Left ventricle myocardium inferior (tissue), 1 donor: Measurements from ENCODE around the gene RNF182. TPM values are rescaled to one million over a fixed set of nuclear protein-coding genes. Genes with fewer than 3 reads are reported as not detected.

Experiments
- DNase-seq: peaks from one replicate; pipeline ENCODE4 v3.0.0-alpha.2; 2020
- H3K27ac ChIP-seq: fragments of 200-600 bp; replicated peaks from 2 replicates; pipeline ENCODE4 v1.8.0; 2021
- H3K27me3 ChIP-seq: fragments of 200-600 bp; 2 replicates; pipeline ENCODE4 v1.8.0; 2021; ENCODE audit warnings: low read depth
- H3K36me3 ChIP-seq: fragments of 200-600 bp; 2 replicates; pipeline ENCODE4 v1.8.0; 2021
- H3K4me1 ChIP-seq: fragments of 200-600 bp; 2 replicates; pipeline ENCODE4 v1.8.0; 2021
- H3K4me3 ChIP-seq: fragments of 200-600 bp; 2 replicates; pipeline ENCODE4 v1.8.0; 2021; ENCODE audit warnings: mild to moderate bottlenecking, moderate library complexity
- H3K9me3 ChIP-seq: fragments of 200-600 bp; replicated peaks from 2 replicates; pipeline ENCODE4 v1.8.0; 2021
- intact Hi-C: fragments of 100-400 bp; cut with micrococcal nuclease; formaldehyde crosslinking; loops from one replicate; pipeline ENCODE4 v1.11.0; 2022
- total RNA-seq: library from RNA; stranded (reverse); fragmentation: NEBNext Ultra II Directional; extraction: Animal tissue kit (Norgen Biotek cat#: 25700); gene quantifications from one replicate; pipeline ENCODE4 v1.2.1, GENCODE V29; 2021
- TF ChIP-seq, protein P1 (sequence below): fragments of 200-600 bp; IDR thresholded peaks from 2 replicates; pipeline ENCODE4 v1.8.0; 2021; ENCODE audit warnings: antibody characterized with exemption, mild to moderate bottlenecking, borderline replicate concordance
- donor health status: DM: no; HTN: yes; CAD: no; lungs with severe emphysema.

Gene RNF182
- total RNA-seq, 1 donor from 2014 or later: not detected

DNA sequence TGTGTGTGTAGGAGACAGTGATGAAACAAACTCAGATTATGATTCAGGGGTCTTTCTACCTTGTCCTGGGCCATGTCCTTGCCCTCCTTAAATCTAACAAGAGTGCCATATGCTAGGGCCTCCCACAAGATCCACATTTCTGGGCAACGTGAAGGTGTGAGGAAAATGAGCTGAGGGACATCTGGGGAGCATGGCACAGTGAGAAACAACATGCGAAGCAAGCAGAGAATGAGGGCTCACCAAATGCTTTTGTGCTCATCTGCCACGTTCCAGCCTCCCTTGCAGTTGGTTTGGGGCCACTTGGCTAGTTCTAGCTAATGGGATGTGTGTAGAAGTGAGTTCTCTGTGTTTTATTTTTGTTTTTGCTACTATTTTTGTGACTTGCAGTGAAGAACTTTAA, 21.4 kb upstream of the RNF182 start:
- Histone ChIP-seq H3K4me1 (no peaks in the 10 kb centered on the region), H3K9me3 (no peaks in the 10 kb centered on the region), H3K4me3 (no peak overlapping the region), H3K36me3 (no peaks in the 10 kb centered on the region), H3K27ac (no peak overlapping the region), H3K27me3 (peaks cover 84% of the 10 kb centered on the region)
- intact Hi-C loops: no loop called here
- no peak for DNase-seq
- TF ChIP-seq, protein P1, sequence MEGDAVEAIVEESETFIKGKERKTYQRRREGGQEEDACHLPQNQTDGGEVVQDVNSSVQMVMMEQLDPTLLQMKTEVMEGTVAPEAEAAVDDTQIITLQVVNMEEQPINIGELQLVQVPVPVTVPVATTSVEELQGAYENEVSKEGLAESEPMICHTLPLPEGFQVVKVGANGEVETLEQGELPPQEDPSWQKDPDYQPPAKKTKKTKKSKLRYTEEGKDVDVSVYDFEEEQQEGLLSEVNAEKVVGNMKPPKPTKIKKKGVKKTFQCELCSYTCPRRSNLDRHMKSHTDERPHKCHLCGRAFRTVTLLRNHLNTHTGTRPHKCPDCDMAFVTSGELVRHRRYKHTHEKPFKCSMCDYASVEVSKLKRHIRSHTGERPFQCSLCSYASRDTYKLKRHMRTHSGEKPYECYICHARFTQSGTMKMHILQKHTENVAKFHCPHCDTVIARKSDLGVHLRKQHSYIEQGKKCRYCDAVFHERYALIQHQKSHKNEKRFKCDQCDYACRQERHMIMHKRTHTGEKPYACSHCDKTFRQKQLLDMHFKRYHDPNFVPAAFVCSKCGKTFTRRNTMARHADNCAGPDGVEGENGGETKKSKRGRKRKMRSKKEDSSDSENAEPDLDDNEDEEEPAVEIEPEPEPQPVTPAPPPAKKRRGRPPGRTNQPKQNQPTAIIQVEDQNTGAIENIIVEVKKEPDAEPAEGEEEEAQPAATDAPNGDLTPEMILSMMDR: no peak

- peaks cover 52% of the 10 kb centered on the region for H3K27me3 ChIP-seq
- no peaks in the 10 kb centered on the region for H3K9me3 ChIP-seq
- no peaks in the 10 kb centered on the region for H3K4me1 ChIP-seq
- TF ChIP-seq, protein P1: no peak
- intact Hi-C loops: no loop called here
- no peak overlapping the region for H3K4me3 ChIP-seq
- H3K36me3 ChIP-seq: no peaks in the 10 kb centered on the region
- H3K27ac ChIP-seq: no peak overlapping the region
- no peak for DNase-seq
These were observed 17.8 kb upstream of the RNF182 start for GRCh38 chr6:13907001-13907350.

DNA sequence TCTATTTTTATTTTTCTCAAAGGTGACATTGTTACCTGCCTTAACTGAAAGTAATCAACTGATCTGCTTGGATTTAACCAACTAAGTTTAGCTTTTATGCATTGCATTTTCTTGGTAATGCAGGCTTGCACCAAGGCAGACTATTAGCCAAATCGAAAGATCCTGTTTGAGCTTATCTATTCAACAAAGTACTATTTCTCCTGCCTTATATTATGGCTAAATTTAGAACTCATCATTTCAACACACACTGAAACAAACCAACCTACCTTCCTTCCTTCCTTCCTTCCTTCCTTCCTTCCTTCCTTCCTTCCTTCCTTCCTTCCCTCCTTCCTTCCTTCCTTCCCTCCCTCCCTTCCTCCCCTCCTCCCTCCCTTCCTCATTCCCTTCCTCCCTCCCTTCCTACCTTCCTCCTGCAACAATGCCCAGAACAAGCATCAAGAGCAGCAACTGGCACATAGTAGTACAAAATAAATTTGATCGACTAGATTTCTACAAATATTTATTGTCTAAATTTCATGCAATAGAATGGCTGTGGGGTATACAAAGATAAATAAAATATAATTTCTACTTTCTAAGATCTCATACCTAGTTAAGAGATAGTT, 17.0 kb upstream of the RNF182 start:
- no peaks in the 10 kb centered on the region for H3K4me1 ChIP-seq
- no peak for DNase-seq
- TF ChIP-seq, protein P1: no peak

GRCh38 chr6:13908955-13909381, 15.8 kb upstream of the RNF182 start:
- Histone ChIP-seq H3K36me3 (no peaks in the 10 kb centered on the region), H3K27me3 (peaks cover 50% of the 10 kb centered on the region), H3K9me3 (no peaks in the 10 kb centered on the region), H3K27ac (no peak overlapping the region), H3K4me3 (no peak overlapping the region), H3K4me1 (no peaks in the 10 kb centered on the region)
- DNase-seq: no peak
- TF ChIP-seq, protein P1: peak; percentile 87
- intact Hi-C loops: no loop called here

More for the DNA sequence above, 17.0 kb upstream of the RNF182 start:
- peaks cover 51% of the 10 kb centered on the region for H3K27me3 ChIP-seq
- no peak overlapping the region for H3K27ac ChIP-seq
- no peak overlapping the region for H3K4me3 ChIP-seq
- H3K36me3 ChIP-seq: no peaks in the 10 kb centered on the region
- intact Hi-C loops: no loop called here
- H3K9me3 ChIP-seq: no peaks in the 10 kb centered on the region

GRCh38 chr6:13910443-13910842, 14.3 kb upstream of the RNF182 start:
- no peak for DNase-seq
- H3K4me1 ChIP-seq: no peaks in the 10 kb centered on the region
- no peak overlapping the region for H3K27ac ChIP-seq
- peaks cover 52% of the 10 kb centered on the region for H3K27me3 ChIP-seq
- TF ChIP-seq, protein P1: no peak
- H3K9me3 ChIP-seq: no peaks in the 10 kb centered on the region
- H3K4me3 ChIP-seq: no peak overlapping the region
- intact Hi-C loops: loop anchor here (10.0 kb wide), 1 partner anchor 154 kb away; no protein-coding TSS in a partner anchor
- H3K36me3 ChIP-seq: no peaks in the 10 kb centered on the region
